PC-9 (cell line): ENCODE measurements around the gene CDC42EP1. TPM values are rescaled to one million over a fixed set of nuclear protein-coding genes. Genes with fewer than 3 reads are reported as not detected.

Experiments used
- BruUV-seq: library from RNA; stranded (reverse); fragments of 400-500 nt; replicated peaks from 2 replicates; lab custom pipeline; 2021; lab: Mats Ljungman, UMichigan
- CTCF ChIA-PET: fragments of 300-600 bp; sonication (Branson Sonifier 250); formaldehyde crosslinking; loops from one replicate; lab custom pipeline; 2022; ENCODE audit warnings: antibody characterized with exemption; lab: Charles Lee
- POLR2A ChIA-PET: fragments of 300-600 bp; sonication (Branson Sonifier 250); formaldehyde crosslinking; loops from one replicate; lab custom pipeline; 2022; ENCODE audit warnings: antibody characterized with exemption; ENCODE audit not compliant: unreplicated experiment; lab: Charles Lee
- DNase-seq, 2 experiments: peaks; one replicate each; pipeline versions ENCODE4 v3.0.0 to v3.0.0-alpha.2; 2015 to 2022; ENCODE audit warnings: mixed read lengths in 1 of 2
- H2AFZ ChIP-seq: fragments of 200-600 bp; sonication (generic); 2 replicates; pipeline ENCODE4 v1.8.1; 2017; ENCODE audit warnings: antibody characterized with exemption
- H3F3A ChIP-seq: fragments of 200-600 bp; sonication (generic); 2 replicates; pipeline ENCODE4 v1.8.1; 2017; ENCODE audit warnings: antibody characterized with exemption, mild to moderate bottlenecking, low read depth; ENCODE audit not compliant: insufficient read depth
- H3K27ac ChIP-seq: fragments of 200-600 bp; sonication (generic); 2 replicates; pipeline ENCODE4 v1.6.1; 2016; ENCODE audit warnings: mixed run types
- H3K27me3 ChIP-seq: fragments of 200-600 bp; sonication (generic); 2 replicates; pipeline ENCODE4 v1.6.1; 2016; ENCODE audit warnings: low read depth, mixed run types; ENCODE audit not compliant: insufficient read depth
- H3K36me3 ChIP-seq: fragments of 200-600 bp; sonication (generic); 2 replicates; pipeline ENCODE4 v1.6.1; 2016; ENCODE audit warnings: low read depth, mixed run types
- H3K4me1 ChIP-seq: fragments of 200-600 bp; sonication (generic); replicated peaks from 2 replicates; pipeline ENCODE4 v1.6.1; 2016; ENCODE audit warnings: mixed run types; ENCODE audit not compliant: insufficient read depth
- H3K4me2 ChIP-seq: fragments of 200-600 bp; sonication (generic); 2 replicates; pipeline ENCODE4 v1.6.1; 2017; ENCODE audit warnings: mixed run types
- H3K4me3 ChIP-seq: fragments of 200-600 bp; sonication (generic); 2 replicates; pipeline ENCODE4 v1.6.1; 2016; ENCODE audit warnings: mixed run types
- H3K79me2 ChIP-seq: fragments of 200-600 bp; sonication (generic); 2 replicates; pipeline ENCODE4 v1.6.1; 2017; ENCODE audit warnings: low read depth, mixed run types
- H3K9me2 ChIP-seq: fragments of 200-600 bp; sonication (generic); 2 replicates; pipeline ENCODE4 v1.8.1; 2017; ENCODE audit warnings: mild to moderate bottlenecking; ENCODE audit not compliant: insufficient read depth
- H3K9me3 ChIP-seq: fragments of 200-600 bp; sonication (generic); 2 replicates; pipeline ENCODE4 v1.8.1; 2016; ENCODE audit warnings: low read depth; ENCODE audit not compliant: insufficient read depth
- H4K20me1 ChIP-seq: fragments of 200-600 bp; sonication (generic); 2 replicates; pipeline ENCODE4 v1.8.1; 2017; ENCODE audit not compliant: insufficient read depth
- CTCF ChIP-seq: fragments of 200-600 bp; sonication (generic); conservative IDR thresholded peaks from 2 replicates; pipeline ENCODE4 v1.6.1; 2017; ENCODE audit warnings: mixed run types, antibody characterized with exemption, mild to moderate bottlenecking, moderate library complexity
- EZH2 ChIP-seq: fragments of 200-600 bp; sonication (generic); IDR thresholded peaks from 2 replicates; pipeline ENCODE4 v1.8.0; 2017; ENCODE audit warnings: antibody characterized with exemption, low read depth
- intact Hi-C: fragments of 100-400 bp; cut with micrococcal nuclease; formaldehyde crosslinking; loops from one replicate; pipeline ENCODE4 v1.10.0; 2022; ENCODE audit not compliant: unreplicated experiment
- total RNA-seq: library from RNA; stranded (reverse); gene quantifications from 2 replicates; pipeline ENCODE4 v1.2.3, GENCODE V29; 2021

Gene CDC42EP1
- total RNA-seq, 1 experiment from 2014 or later: 94.0 TPM

DNA sequence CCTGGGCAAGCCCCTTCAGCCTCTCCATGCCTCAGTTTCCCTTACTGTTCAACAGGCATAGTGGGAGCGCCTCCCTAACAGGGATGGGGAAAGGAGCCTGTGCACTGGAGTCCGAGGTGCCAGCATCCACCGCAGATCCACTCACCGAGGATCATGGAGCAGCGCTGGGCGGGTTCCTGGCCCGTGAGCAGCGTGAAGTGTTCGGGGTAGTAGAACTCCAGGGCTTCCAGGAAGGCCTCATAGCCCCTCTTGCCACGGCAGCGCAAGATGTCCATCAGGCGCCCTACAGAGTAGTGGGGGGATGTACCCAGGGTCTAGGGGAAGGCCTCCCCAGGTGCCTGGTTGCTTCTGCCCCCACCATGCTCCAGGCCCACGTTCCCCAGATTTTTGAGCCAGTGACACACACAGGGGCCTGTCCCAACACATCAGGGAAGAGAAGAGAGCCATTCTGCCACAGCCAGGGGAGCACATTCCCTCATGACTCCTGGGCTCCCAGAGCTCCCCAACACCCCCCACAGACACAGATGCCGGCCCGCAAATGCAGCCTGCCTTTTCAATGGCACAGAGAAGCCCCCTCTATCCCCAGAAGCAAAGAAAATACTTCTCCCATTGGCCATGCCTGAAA lies 42.3 kb upstream of the CDC42EP1 start:
- intact Hi-C loops: no loop called here
- Histone ChIP-seq H3K36me3 (0 out of 2 replicates have a peak, but pooled peaks cover 11% of the 10 kb centered on the region), H3K4me1 (peaks cover 30% of the 10 kb centered on the region), H3K9me2 (no peaks in the 10 kb centered on the region), H2AFZ (peak overlapping the region; percentile 87; the same call in 1 of the 2 replicates), H3K4me2 (peak overlapping the region; percentile 79), H3K9me3 (no peaks in the 10 kb centered on the region), H3F3A (peaks cover 49% of the 10 kb centered on the region), H3K27ac (no peak overlapping the region), H3K4me3 (peak overlapping the region; percentile 76), H3K27me3 (no peaks in the 10 kb centered on the region), H4K20me1 (no peaks in the 10 kb centered on the region), H3K79me2 (peaks cover 59% of the 10 kb centered on the region)
- TSS peak; percentile 41 for BruUV-seq
- TF ChIP-seq EZH2 (no peak), CTCF (no peak)
- ChIA-PET CTCF (no interaction called here), POLR2A (interaction anchor here (0.6 kb wide), 1 partner anchor 14 kb away, joined by 5 read pairs; no protein-coding TSS in a partner anchor)
- no peak for DNase-seq

- peak overlapping the region; percentile 87 for H2AFZ ChIP-seq
- H3K9me2 ChIP-seq: no peaks in the 10 kb centered on the region
- no peaks in the 10 kb centered on the region for H3K9me3 ChIP-seq
- POLR2A ChIA-PET: interaction anchor here (0.6 kb wide), 1 partner anchor 16 kb away, joined by 3 read pairs; no protein-coding TSS in a partner anchor
- H3K36me3 ChIP-seq: 0 out of 2 replicates have a peak, but pooled peaks cover 11% of the 10 kb centered on the region
- H3K27ac ChIP-seq: no peak overlapping the region
- H3K4me2 ChIP-seq: peak overlapping the region; percentile 79
- H3K27me3 ChIP-seq: no peaks in the 10 kb centered on the region
- peaks cover 41% of the 10 kb centered on the region for H3F3A ChIP-seq
- TF ChIP-seq EZH2 (no peak), CTCF (no peak)
- intact Hi-C loops: no loop called here
- peak in 1 of 2 experiments; percentile 26 for DNase-seq
- peak overlapping the region; percentile 76 for H3K4me3 ChIP-seq
- CTCF ChIA-PET: interaction anchor here (1.3 kb wide), 1 partner anchor 46 kb away, joined by 13 read pairs; no protein-coding TSS in a partner anchor
- H3K79me2 ChIP-seq: peaks cover 53% of the 10 kb centered on the region
- H3K4me1 ChIP-seq: peaks cover 22% of the 10 kb centered on the region
- BruUV-seq: no TSS peak
- H4K20me1 ChIP-seq: no peaks in the 10 kb centered on the region
These were observed 41.6 kb upstream of the CDC42EP1 start for GRCh38 chr22:37518509-37519267.
